ENCODE measurements around the gene RPL18. TPM values are rescaled to one million over a fixed set of nuclear protein-coding genes. Genes with fewer than 3 reads are reported as not detected.

The RPL18 gene
- total RNA-seq, 4 donors from 2014 or later, result 1,223 to 1,420 (median 1,299) TPM

- in situ Hi-C loops (cut with MboI; ENCODE audit: low sequenced_read_pairs in 4 of 4) (no loop called here), intact Hi-C loops (cut with DNase I; ENCODE audit: low total_unique reads) (no loop called here)
- Histone ChIP-seq H3K9me3 (no peaks in the 10 kb centered on the region), H3K36me3 (no peaks in the 10 kb centered on the region), H3K4me3 (no peak overlapping the region), H3K27ac (peak overlapping the region in 1 of 4 donors; percentile 13), H3K4me1 (peaks cover 5% of the 10 kb centered on the region in 2 donors), H3K27me3 (no peaks in the 10 kb centered on the region)
- DNase-seq (no peak), ATAC-seq (no peak)
- TF ChIP-seq POLR2A (IDR thresholded peaks at IDR 0.05) (no peak), CTCF (IDR thresholded peaks at IDR 0.05 in 4 of 5, conservative IDR thresholded peaks at IDR 0.05 in 1 of 5) (no peak)
Measured at GRCh38 chr19:48573163-48573505, 45.8 kb downstream of the RPL18 start.

GRCh38 chr19:48571378-48572162 is 47.4 kb downstream of the RPL18 start:
- no peak overlapping the region for H3K4me3 ChIP-seq
- H3K27me3 ChIP-seq, result no peaks in the 10 kb centered on the region
- H3K9me3 ChIP-seq, result no peaks in the 10 kb centered on the region
- no peak for ATAC-seq
- in situ Hi-C loops (cut with MboI; ENCODE audit: low sequenced_read_pairs in 4 of 4), result no loop called here
- no peak for DNase-seq
- TF ChIP-seq CTCF (IDR thresholded peaks at IDR 0.05 in 4 of 5, conservative IDR thresholded peaks at IDR 0.05 in 1 of 5), result no peak
- TF ChIP-seq POLR2A (IDR thresholded peaks at IDR 0.05), result no peak
- peaks cover 11 to 14% of the 10 kb centered on the region in 2 donors for H3K4me1 ChIP-seq
- H3K36me3 ChIP-seq, result no peaks in the 10 kb centered on the region
- peak overlapping the region in 3 of 4 donors; percentile 25 to 81 (median 81) for H3K27ac ChIP-seq
- intact Hi-C loops (cut with DNase I; ENCODE audit: low total_unique reads), result no loop called here

GRCh38 chr19:48569814-48570213 is 49.2 kb downstream of the RPL18 start:
- Histone ChIP-seq H3K9me3 (no peaks in the 10 kb centered on the region), H3K36me3 (no peaks in the 10 kb centered on the region), H3K27ac (peak overlapping the region; percentile 81 to 83 (median 82)), H3K27me3 (no peaks in the 10 kb centered on the region), H3K4me3 (no peak overlapping the region), H3K4me1 (peaks cover 11 to 14% of the 10 kb centered on the region in 2 donors)
- ATAC-seq (peak; percentile 84 to 92), DNase-seq (peak; percentile 64 to 81)
- in situ Hi-C loops (cut with MboI; ENCODE audit: low sequenced_read_pairs in 4 of 4), result no loop called here
- TF ChIP-seq POLR2A (IDR thresholded peaks at IDR 0.05) (no peak), CTCF (IDR thresholded peaks at IDR 0.05 in 4 of 5, conservative IDR thresholded peaks at IDR 0.05 in 1 of 5) (no peak)
- intact Hi-C loops (cut with DNase I; ENCODE audit: low total_unique reads), result loop anchor here (2.0 kb wide), 1 partner anchor 49 kb away; the partner anchor contains the start of genes RPL18 and SPHK2

GRCh38 chr19:48568345-48568886 is 50.6 kb downstream of the RPL18 start:
- H3K9me3 ChIP-seq, result no peaks in the 10 kb centered on the region
- TF ChIP-seq POLR2A (IDR thresholded peaks at IDR 0.05), result peak; percentile 11 to 32
- no peak for TF ChIP-seq CTCF (IDR thresholded peaks at IDR 0.05 in 4 of 5, conservative IDR thresholded peaks at IDR 0.05 in 1 of 5)
- peak; percentile 90 to 92 for ATAC-seq
- H3K4me1 ChIP-seq, result peaks cover 11 to 16% of the 10 kb centered on the region in 2 donors
- H3K36me3 ChIP-seq, result no peaks in the 10 kb centered on the region
- peak overlapping the region; percentile 81 to 92 (median 88) for H3K27ac ChIP-seq
- peak overlapping the region in 1 of 4 donors; percentile 27 for H3K4me3 ChIP-seq
- in situ Hi-C loops (cut with MboI; ENCODE audit: low sequenced_read_pairs in 4 of 4) (no loop called here), intact Hi-C loops (cut with DNase I; ENCODE audit: low total_unique reads) (loop anchor here (1.0 to 2.0 kb wide), 2 partner anchors 45 to 50 kb away; partner anchors contain the start of genes RPL18 and SPHK2)
- H3K27me3 ChIP-seq, result no peaks in the 10 kb centered on the region
- DNase-seq, result peak; percentile 92 to 96

Other genes starting within 250 kb of the RPL18 start
- 10 to 100 TPM; 44.9 to 64.7 (median 54.0) TPM for gene KDELR1, start 227.6 kb downstream of the RPL18 start, total RNA-seq
- under 1 TPM in 3 of 4 donors, not detected in 1; 0.07 to 0.27 (median 0.09) TPM for gene GRIN2D, start 225.5 kb downstream of the RPL18 start, total RNA-seq
- gene GRWD1, start 173.2 kb downstream of the RPL18 start, total RNA-seq, result 10 to 100 TPM; 27.8 to 36.0 (median 31.2) TPM
- 1 to 10 TPM in 2 of 4 donors, under 1 TPM in 2; 0.19 to 1.9 (median 0.92) TPM for gene KCNJ14, start 163.6 kb downstream of the RPL18 start, total RNA-seq
- 10 to 100 TPM; 24.3 to 35.2 (median 26.9) TPM for gene CYTH2, start 149.8 kb downstream of the RPL18 start, total RNA-seq
- gene LMTK3, start 107.3 kb downstream of the RPL18 start, total RNA-seq, result not detected
- not detected for gene SULT2B1, start 67.0 kb downstream of the RPL18 start, total RNA-seq
- gene SPACA4, start 12.4 kb downstream of the RPL18 start, total RNA-seq, result not detected
- gene FAM83E, start 4.1 kb downstream of the RPL18 start, total RNA-seq, result under 1 TPM in 1 of 4 donors, not detected in 3; 0.15 TPM
- gene SPHK2, start 328 bp upstream of the RPL18 start, total RNA-seq, result 10 to 100 TPM in 2 of 4 donors, 1 to 10 TPM in 2; 7.8 to 12.4 (median 9.2) TPM
- gene DBP, start 18.2 kb upstream of the RPL18 start, total RNA-seq, result 10 to 100 TPM in 1 of 4 donors, 1 to 10 TPM in 3; 1.7 to 12.9 (median 4.4) TPM
- 1 to 10 TPM; 1.6 to 3.5 (median 2.6) TPM for gene CA11, start 27.0 kb upstream of the RPL18 start, total RNA-seq
- not detected for gene NTN5, start 53.8 kb upstream of the RPL18 start, total RNA-seq
- gene FUT2, start 76.8 kb upstream of the RPL18 start, total RNA-seq, result under 1 TPM in 1 of 4 donors, not detected in 3; 0.19 TPM
- 10 to 100 TPM in 1 of 4 donors, 1 to 10 TPM in 3; 3.4 to 10.8 (median 5.4) TPM for gene MAMSTR, start 100.5 kb upstream of the RPL18 start, total RNA-seq
- 1 to 10 TPM; 3.4 to 8.1 (median 6.3) TPM for gene RASIP1, start 121.4 kb upstream of the RPL18 start, total RNA-seq
- 1 to 10 TPM in 1 of 4 donors, not detected in 3; 2.1 TPM for gene IZUMO1, start 127.7 kb upstream of the RPL18 start, total RNA-seq
- gene FUT1, start 133.5 kb upstream of the RPL18 start, total RNA-seq, result 1 to 10 TPM in 2 of 4 donors, under 1 TPM in 2; 0.61 to 1.3 (median 0.98) TPM
- gene FGF21, start 136.3 kb upstream of the RPL18 start, total RNA-seq, result not detected
- gene BCAT2, start 191.9 kb upstream of the RPL18 start, total RNA-seq, result 10 to 100 TPM; 28.0 to 56.6 (median 43.8) TPM
- gene HSD17B14, start 217.3 kb upstream of the RPL18 start, total RNA-seq, result 1 to 10 TPM in 3 of 4 donors, not detected in 1; 1.2 to 1.9 (median 1.7) TPM
- 1 to 10 TPM; 3.4 to 9.7 (median 6.3) TPM for gene PLEKHA4, start 249.4 kb upstream of the RPL18 start, total RNA-seq

Measured in gastrocnemius medialis (tissue), 4 donors.